Fibroblast of lung (primary cell): Measurements from ENCODE around the gene CDYL. TPM values are rescaled to one million over a fixed set of nuclear protein-coding genes. Genes with fewer than 3 reads are reported as not detected.

Experiments
- DNase-seq, 2 donors: peaks; one replicate each; pipeline versions ENCODE4 v3.0.0 to v3.0.0-alpha.2; 2010; ENCODE audit warnings: low read depth in 2 of 2
- H2AFZ ChIP-seq: 2 replicates; pipeline ENCODE4 v1.5.1; 2012; ENCODE audit warnings: low read length, control low read depth, inconsistent platforms
- H3K27ac ChIP-seq: 2 replicates; pipeline ENCODE4 v1.5.1; 2011; ENCODE audit warnings: low read length, control low read depth; ENCODE audit not compliant: insufficient read depth
- H3K27me3 ChIP-seq: 2 replicates; pipeline ENCODE4 v1.5.1; 2011; ENCODE audit warnings: mild to moderate bottlenecking, low read length; ENCODE audit not compliant: control insufficient read depth, insufficient read depth
- H3K36me3 ChIP-seq: 2 replicates; pipeline ENCODE4 v1.5.1; 2011; ENCODE audit warnings: low read length; ENCODE audit not compliant: control insufficient read depth, insufficient read depth
- H3K4me1 ChIP-seq: 2 replicates; pipeline ENCODE4 v1.5.1; 2011; ENCODE audit warnings: low read length; ENCODE audit not compliant: control insufficient read depth, insufficient read depth; ENCODE audit errors: extremely low read depth
- H3K4me2 ChIP-seq: 2 replicates; pipeline ENCODE4 v1.5.1; 2011; ENCODE audit warnings: low read length, control low read depth; ENCODE audit not compliant: insufficient read depth; ENCODE audit errors: extremely low read depth
- H3K4me3 ChIP-seq, 4 experiments: fragments of 200-600 bp in 1 of 4; sonication (generic) in 1 of 4; replicated peaks in 1 of 4; 2 replicates each; pipeline ENCODE4 v1.5.1; 2011 to 2016; ENCODE audit warnings: low read length in 4 of 4, low read depth in 3 of 4, mild to moderate bottlenecking in 3 of 4, control low read depth in 2 of 4, inconsistent platforms in 1 of 4, mixed read lengths in 1 of 4; ENCODE audit not compliant: insufficient read depth in 1 of 4; ENCODE audit errors: control extremely low read depth in 1 of 4
- H3K79me2 ChIP-seq: 2 replicates; pipeline ENCODE4 v1.5.1; 2012; ENCODE audit warnings: mild to moderate bottlenecking, low read length, inconsistent platforms; ENCODE audit not compliant: control insufficient read depth, insufficient read depth
- H3K9ac ChIP-seq: 2 replicates; pipeline ENCODE4 v1.5.1; 2011; ENCODE audit warnings: mild to moderate bottlenecking, low read length, control low read depth; ENCODE audit not compliant: insufficient read depth
- H3K9me3 ChIP-seq: 2 replicates; pipeline ENCODE4 v1.5.1; 2012; ENCODE audit warnings: low read depth, low read length; ENCODE audit not compliant: control insufficient read depth, insufficient read depth
- H4K20me1 ChIP-seq: 2 replicates; pipeline ENCODE4 v1.5.1; 2011; ENCODE audit warnings: low read length; ENCODE audit not compliant: control insufficient read depth, insufficient read depth; ENCODE audit errors: extremely low read depth
- EZH2 ChIP-seq: IDR thresholded peaks from 2 replicates; pipeline ENCODE4 v1.5.1; 2012; ENCODE audit warnings: low read length, control low read depth, mild to moderate bottlenecking; ENCODE audit errors: missing control alignments
- polyA plus RNA-seq, 2 donors: library from polyadenylated mRNA; depleted of rRNA in 1 of 2; stranded (reverse) in 1 of 2; unstranded in 1 of 2; fragments of >200 nt; gene quantifications; 2 replicates each; pipeline ENCODE4 v1.2.1, GENCODE V29; 2011 to 2012; ENCODE audit warnings: missing spikeins in 1 of 2
- total RNA-seq: library from RNA; depleted of rRNA; stranded (reverse); fragments of >200 nt; gene quantifications from 2 replicates; pipeline ENCODE4 v1.2.1, GENCODE V29; 2014
- TF ChIP-seq, protein P1 (sequence below), 2 donors: IDR thresholded peaks in 1 of 2; conservative IDR thresholded peaks in 1 of 2; 1 replicate in 1 of 2; 2 replicates in 1 of 2; pipeline ENCODE4 v1.5.1; 2011 to 2012; ENCODE audit warnings: low read length in 2 of 2, control low read depth in 1 of 2, inconsistent platforms in 1 of 2, low read depth in 1 of 2, mild to moderate bottlenecking in 1 of 2

CDYL gene
- total and polyA plus RNA-seq, 2 donors (not counting 1 experiment from before 2014, with no cell fraction given), result 20.6 to 24.9 TPM

DNA sequence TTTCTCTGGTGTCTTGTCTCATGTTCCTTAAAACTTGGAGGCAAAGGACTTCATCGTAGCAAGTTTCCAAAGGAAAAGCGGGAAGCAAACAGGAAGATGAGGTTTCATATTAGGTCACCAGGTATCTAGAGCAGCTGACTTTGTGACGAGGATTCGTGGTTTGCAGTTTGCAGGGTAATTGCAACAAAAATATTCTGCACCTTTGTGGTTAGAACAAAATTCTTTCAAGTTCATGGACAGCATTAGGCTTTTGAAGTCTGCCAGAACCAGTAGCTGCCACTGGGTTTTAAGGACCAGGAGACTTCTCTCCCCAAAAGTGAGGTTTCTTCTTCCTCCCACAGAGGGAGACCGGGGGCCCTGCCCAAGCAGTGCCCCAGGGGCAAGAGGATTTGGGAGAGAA, 164.2 kb downstream of the CDYL start:
- no peaks in the 10 kb centered on the region for H3K27me3 ChIP-seq
- H3K27ac ChIP-seq, result no peak overlapping the region
- no peak overlapping the region for H3K4me3 ChIP-seq
- peaks cover 21% of the 10 kb centered on the region for H3K4me1 ChIP-seq
- H3K36me3 ChIP-seq, result peaks cover 3% of the 10 kb centered on the region
- H3K9ac ChIP-seq, result no peak overlapping the region
- DNase-seq, result peak in 1 of 2 donors; percentile 45
- no peaks in the 10 kb centered on the region for H3K79me2 ChIP-seq
- no peak overlapping the region for H2AFZ ChIP-seq
- TF ChIP-seq EZH2, result no peak
- TF ChIP-seq, protein P1, sequence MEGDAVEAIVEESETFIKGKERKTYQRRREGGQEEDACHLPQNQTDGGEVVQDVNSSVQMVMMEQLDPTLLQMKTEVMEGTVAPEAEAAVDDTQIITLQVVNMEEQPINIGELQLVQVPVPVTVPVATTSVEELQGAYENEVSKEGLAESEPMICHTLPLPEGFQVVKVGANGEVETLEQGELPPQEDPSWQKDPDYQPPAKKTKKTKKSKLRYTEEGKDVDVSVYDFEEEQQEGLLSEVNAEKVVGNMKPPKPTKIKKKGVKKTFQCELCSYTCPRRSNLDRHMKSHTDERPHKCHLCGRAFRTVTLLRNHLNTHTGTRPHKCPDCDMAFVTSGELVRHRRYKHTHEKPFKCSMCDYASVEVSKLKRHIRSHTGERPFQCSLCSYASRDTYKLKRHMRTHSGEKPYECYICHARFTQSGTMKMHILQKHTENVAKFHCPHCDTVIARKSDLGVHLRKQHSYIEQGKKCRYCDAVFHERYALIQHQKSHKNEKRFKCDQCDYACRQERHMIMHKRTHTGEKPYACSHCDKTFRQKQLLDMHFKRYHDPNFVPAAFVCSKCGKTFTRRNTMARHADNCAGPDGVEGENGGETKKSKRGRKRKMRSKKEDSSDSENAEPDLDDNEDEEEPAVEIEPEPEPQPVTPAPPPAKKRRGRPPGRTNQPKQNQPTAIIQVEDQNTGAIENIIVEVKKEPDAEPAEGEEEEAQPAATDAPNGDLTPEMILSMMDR (conservative IDR thresholded peaks at IDR 0.05 in 1 of 2, IDR thresholded peaks at IDR 0.05 in 1 of 2; ENCODE audit: low read depth in 1 of 2, low read length in 2 of 2), result no peak
- no peaks in the 10 kb centered on the region for H4K20me1 ChIP-seq
- no peaks in the 10 kb centered on the region for H3K9me3 ChIP-seq
- no peak overlapping the region for H3K4me2 ChIP-seq

DNA sequence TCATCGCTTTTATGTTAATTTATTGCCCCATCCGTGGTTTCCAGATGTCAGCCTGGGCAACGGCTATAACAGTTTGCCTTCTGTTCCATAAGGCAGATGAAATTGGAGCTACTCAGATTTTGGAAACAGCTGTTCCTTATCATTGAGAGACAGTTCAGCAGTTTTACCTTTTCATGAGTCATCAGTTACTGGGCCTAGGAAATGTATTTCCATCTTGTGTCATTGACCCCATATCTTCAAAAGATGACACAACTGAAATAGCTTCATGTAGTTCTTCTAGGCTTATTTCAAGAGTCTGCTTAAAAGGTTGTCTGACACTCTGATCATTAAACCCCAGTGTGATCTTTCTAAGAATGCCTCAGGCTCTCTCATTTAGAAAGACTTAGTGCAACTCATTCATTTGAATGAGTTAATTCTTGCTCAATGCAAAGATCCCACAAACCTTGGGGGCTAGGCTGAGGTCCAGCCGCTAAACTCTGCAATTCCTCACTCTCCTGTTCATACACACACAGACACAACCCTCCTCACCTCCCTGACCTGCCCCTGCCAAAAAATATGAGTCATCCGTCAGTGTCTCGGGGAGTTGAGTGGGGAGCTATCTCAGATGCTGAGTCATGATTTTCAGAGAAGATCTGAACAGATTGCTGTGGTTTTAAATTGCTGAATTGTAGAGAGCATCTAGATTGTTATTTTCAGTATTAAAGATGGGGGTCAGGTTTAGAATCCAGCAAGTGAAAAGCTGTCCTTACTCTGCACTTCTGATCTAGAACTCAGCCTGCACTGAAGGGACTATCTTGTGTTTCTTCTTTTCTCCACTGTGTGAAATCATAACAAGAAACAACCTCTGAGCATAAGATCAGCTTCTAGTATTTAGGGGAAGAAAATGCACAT, 165.8 kb downstream of the CDYL start:
- H2AFZ ChIP-seq, result no peak overlapping the region

DNA sequence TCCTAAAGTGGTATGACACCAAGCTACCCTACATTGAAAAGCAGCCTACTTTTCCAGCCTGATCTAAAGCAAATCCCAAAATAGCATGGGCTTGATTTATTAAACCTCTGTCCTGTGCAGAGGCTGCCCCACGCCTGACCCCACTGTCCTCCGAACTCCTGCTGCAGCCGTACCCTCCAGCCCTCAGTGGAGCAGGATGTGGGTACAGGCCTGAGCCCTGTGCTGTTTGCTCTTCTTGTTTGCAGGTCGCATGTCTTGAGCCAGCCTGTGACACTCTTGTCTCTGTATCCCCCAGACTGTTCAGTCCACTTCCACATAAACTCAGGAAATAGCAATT, 166.4 kb downstream of the CDYL start:
- no peaks in the 10 kb centered on the region for H3K79me2 ChIP-seq
- H2AFZ ChIP-seq, result no peak overlapping the region
- no peak for DNase-seq
- H3K4me2 ChIP-seq, result peak overlapping the region; percentile 34
- TF ChIP-seq, protein P1 (conservative IDR thresholded peaks at IDR 0.05 in 1 of 2, IDR thresholded peaks at IDR 0.05 in 1 of 2; ENCODE audit: low read depth in 1 of 2, low read length in 2 of 2), result peak in 1 of 2 donors; percentile 3
- no peak for TF ChIP-seq EZH2
- H3K36me3 ChIP-seq, result peaks cover 6% of the 10 kb centered on the region
- no peaks in the 10 kb centered on the region for H4K20me1 ChIP-seq
- H3K4me1 ChIP-seq, result peaks cover 21% of the 10 kb centered on the region
- H3K9me3 ChIP-seq, result no peaks in the 10 kb centered on the region
- H3K4me3 ChIP-seq, result no peak overlapping the region
- no peaks in the 10 kb centered on the region for H3K27me3 ChIP-seq
- H3K9ac ChIP-seq, result no peak overlapping the region
- H3K27ac ChIP-seq, result peak overlapping the region; percentile 68

More for the DNA sequence above, 165.8 kb downstream of the CDYL start:
- peaks cover 21% of the 10 kb centered on the region for H3K4me1 ChIP-seq
- H3K27me3 ChIP-seq, result no peaks in the 10 kb centered on the region
- peak; percentile 97 for DNase-seq
- H3K79me2 ChIP-seq, result no peaks in the 10 kb centered on the region
- TF ChIP-seq, protein P1 (conservative IDR thresholded peaks at IDR 0.05 in 1 of 2, IDR thresholded peaks at IDR 0.05 in 1 of 2; ENCODE audit: low read depth in 1 of 2, low read length in 2 of 2), result no peak
- TF ChIP-seq EZH2, result no peak
- H3K9ac ChIP-seq, result no peak overlapping the region
- peaks cover 6% of the 10 kb centered on the region for H3K36me3 ChIP-seq
- peak overlapping the region; percentile 68 for H3K27ac ChIP-seq
- peak overlapping the region; percentile 34 for H3K4me2 ChIP-seq
- no peaks in the 10 kb centered on the region for H3K9me3 ChIP-seq
- H4K20me1 ChIP-seq, result no peaks in the 10 kb centered on the region
- H3K4me3 ChIP-seq, result no peak overlapping the region
